RWPE1 (cell line): ENCODE measurements around the gene CFAP221.

Experiments
- CTCF ChIA-PET: fragments of 350-600 bp; sonication (Branson Sonifier 250); formaldehyde crosslinking; extraction: SDS; loops from one replicate; lab custom pipeline; 2021; lab: Yijun Ruan, JAX
- POLR2A ChIA-PET: fragments of 400-600 bp; formaldehyde crosslinking; extraction: SDS; loops from one replicate; lab custom pipeline; 2020; ENCODE audit warnings: antibody characterized with exemption; ENCODE audit not compliant: low non-redundant PET; lab: Yijun Ruan, JAX
- DNase-seq: peaks from one replicate; pipeline ENCODE4 v3.0.0; 2012; ENCODE audit warnings: low spot score
- H3K27ac ChIP-seq: fragments of 450-650 bp; 2 replicates; pipeline ENCODE4 v1.5.1; 2017
- TF ChIP-seq, protein P1 (sequence below): fragments of 450-650 bp; conservative IDR thresholded peaks from 2 replicates; pipeline ENCODE4 v1.5.1; 2017; ENCODE audit warnings: low read depth, mild to moderate bottlenecking

Gene CFAP221

DNA sequence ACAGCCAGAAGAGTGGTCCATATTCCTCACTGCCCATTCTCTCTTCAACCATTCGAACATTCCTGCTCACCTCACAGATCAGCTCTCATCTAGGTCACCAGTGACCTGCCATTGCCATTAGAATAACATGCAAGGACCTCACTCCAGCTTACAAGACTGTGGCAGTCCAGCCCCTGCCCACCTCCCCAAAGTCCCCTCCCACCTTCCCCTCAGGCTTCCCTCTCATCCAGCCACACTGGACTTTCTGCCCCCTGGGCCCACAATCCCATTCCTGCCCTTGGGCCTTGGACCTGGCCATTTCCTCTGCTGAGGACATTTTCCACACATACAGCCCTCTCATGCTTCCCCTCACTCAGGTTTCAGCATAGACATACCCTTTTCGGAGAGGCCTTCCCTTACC, 129.5 kb downstream of the CFAP221 start:
- no peak for DNase-seq
- POLR2A ChIA-PET = no interaction called here

DNA sequence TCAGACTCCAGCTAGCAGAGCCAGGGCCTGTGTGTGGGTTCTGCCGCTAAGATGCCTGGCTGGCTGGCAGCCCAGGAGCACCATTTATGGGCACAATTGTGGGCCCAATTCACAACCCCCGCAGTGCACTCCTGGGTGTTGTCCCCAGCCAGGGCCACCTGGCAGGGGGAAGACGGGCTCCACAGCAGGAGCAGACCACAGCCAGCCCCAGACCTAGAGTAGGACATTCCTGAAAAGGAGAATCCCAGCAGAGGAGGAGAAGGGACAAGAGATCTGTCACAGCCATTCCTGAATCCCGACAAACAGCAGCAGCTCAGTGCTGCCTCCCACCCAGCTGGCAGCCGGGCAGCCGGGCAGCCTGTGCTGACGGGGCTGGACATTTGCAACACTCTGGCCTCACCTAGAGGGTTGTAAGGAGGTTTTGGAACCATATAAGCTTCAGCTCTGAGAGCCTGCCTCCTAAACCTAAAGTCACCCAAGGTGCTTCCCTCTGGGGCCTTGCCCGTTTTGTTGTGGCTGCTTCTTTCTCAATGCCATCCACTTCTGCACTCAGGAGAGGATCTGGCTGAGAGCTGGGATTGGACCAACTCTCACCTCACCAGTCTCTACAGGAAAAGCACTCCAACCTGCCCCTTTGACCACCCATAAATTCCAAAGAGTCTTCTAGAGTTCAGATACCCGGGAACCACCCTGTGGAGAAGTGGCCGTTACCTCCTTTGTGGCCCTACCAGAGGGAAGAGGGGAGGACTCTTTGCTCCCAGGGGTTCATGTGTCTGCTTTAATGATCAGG, 130.7 kb downstream of the CFAP221 start:
- no peak for DNase-seq
- H3K27ac ChIP-seq = no peak overlapping the region
- ChIA-PET CTCF (interaction anchor here (0.5 to 0.6 kb wide), 2 partner anchors 124 to 1763 kb away, joined by 3 to 4 read pairs; no protein-coding TSS in a partner anchor), POLR2A (no interaction called here)
- TF ChIP-seq, protein P1, sequence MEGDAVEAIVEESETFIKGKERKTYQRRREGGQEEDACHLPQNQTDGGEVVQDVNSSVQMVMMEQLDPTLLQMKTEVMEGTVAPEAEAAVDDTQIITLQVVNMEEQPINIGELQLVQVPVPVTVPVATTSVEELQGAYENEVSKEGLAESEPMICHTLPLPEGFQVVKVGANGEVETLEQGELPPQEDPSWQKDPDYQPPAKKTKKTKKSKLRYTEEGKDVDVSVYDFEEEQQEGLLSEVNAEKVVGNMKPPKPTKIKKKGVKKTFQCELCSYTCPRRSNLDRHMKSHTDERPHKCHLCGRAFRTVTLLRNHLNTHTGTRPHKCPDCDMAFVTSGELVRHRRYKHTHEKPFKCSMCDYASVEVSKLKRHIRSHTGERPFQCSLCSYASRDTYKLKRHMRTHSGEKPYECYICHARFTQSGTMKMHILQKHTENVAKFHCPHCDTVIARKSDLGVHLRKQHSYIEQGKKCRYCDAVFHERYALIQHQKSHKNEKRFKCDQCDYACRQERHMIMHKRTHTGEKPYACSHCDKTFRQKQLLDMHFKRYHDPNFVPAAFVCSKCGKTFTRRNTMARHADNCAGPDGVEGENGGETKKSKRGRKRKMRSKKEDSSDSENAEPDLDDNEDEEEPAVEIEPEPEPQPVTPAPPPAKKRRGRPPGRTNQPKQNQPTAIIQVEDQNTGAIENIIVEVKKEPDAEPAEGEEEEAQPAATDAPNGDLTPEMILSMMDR = no peak

More for the DNA sequence above, 129.5 kb downstream of the CFAP221 start:
- CTCF ChIA-PET = no interaction called here
- TF ChIP-seq, protein P1 = no peak
- no peak overlapping the region for H3K27ac ChIP-seq

DNA sequence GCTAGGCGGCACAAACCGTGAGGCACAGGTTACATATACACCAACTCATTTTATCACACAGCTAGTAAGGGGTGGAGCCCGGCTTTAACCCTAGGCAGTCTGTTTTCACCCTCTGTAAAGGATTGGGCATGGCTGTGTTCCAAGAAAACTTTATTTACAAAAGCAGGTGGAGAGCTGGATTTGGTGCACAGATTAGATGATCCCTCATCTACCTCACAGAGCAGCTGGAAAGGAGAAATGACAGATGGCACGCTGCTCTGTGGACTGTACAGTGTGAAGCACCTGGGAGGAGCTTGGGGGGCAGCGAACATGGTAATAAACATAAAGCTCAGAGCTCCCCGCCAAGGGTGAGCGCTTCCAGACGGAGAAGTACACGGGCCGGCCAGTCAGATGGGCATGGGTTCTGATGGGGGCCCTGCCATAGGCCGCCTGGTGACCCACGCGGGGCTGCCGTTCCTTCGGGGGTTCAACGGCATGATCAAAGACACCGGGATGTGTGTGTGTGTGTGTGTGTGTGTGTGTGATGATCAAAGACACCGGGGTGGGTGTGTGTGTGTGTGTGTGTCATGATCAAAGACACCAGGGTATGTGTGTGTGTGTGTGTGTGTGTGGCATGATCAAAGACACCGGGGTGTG, 133.9 kb downstream of the CFAP221 start:
- no peak for DNase-seq
- ChIA-PET CTCF (interaction anchor here (0.6 kb wide), 1 partner anchor 12 kb away, joined by 4 read pairs; no protein-coding TSS in a partner anchor), POLR2A (no interaction called here)
- TF ChIP-seq, protein P1 = no peak
- no peak overlapping the region for H3K27ac ChIP-seq

DNA sequence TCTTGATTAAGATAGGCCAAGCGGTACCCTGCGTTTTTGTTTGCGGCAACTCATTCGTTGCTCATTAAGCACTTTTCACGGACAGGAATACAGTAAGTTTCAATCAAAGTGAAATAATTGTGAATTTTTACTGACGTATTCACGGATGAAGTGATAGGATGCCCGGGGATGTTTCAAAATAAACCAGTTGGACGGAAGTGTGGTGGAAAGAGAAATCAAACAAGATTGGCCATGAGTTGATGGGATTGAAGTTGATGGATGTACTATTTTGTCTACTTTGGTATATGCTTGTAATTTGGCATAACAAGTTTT, 135.2 kb downstream of the CFAP221 start:
- ChIA-PET POLR2A (no interaction called here), CTCF (no interaction called here)
- no peak for DNase-seq
- TF ChIP-seq, protein P1 = no peak
- H3K27ac ChIP-seq = peak overlapping the region; percentile 59

DNA sequence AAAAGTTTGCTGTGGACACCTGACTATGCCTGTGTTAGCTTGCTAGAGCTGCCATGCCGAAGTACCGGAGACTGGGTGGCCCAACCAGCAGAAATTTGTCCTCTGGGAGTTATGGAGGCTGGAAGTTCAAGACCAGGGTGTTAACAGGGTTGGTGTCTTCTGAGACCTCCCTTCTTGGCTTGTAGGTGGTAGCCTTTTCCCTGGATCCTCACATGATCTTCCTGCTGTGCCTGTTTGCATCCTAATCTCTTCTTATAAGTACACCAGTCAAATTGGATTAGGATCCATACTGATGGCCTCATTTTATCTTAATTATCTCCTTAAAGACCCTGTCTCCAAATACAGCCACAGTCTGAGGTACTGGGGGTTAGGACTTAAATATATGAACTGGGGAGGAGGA, 135.6 kb downstream of the CFAP221 start:
- ChIA-PET CTCF (no interaction called here), POLR2A (no interaction called here)
- TF ChIP-seq, protein P1 = no peak
- no peak overlapping the region for H3K27ac ChIP-seq
- no peak for DNase-seq

DNA sequence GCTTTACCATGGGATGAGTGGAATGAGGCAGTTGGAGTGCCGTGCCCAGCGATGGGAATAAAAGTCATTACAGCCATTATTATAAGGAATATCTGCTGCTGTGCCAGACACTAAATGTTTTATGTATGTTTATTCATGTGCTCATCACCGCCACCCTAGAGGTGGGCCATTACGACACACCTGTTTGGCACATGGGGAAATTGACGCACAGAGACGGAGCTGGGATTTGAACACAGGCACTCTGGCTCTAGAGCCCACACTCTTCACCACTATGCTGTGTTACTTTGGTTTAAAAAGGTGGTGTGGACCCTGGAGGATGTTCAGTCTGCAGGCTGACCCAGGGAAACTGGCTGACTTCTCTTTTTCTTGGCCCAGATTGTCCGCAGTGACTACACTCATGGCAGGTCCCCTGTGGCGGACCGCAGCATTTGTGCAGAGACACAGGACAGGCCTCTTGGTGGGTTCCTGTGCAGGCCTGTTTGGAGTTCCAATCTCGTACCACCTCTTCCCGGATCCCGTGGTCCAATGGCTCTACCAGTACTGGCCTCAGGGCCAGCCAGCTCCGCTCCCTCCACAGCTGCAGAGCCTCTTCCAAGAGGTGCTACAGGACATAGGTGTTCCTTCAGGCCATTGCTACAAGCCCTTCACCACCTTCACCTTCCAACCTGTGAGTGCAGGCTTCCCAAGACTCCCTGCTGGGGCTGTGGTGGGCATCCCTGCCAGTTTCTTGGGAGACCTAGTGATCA, 136.4 kb downstream of the CFAP221 start:
- CTCF ChIA-PET = interaction anchor here (0.6 kb wide), 1 partner anchor 30 kb away, joined by 4 read pairs; no protein-coding TSS in a partner anchor

More for the DNA sequence above, 136.4 kb downstream of the CFAP221 start:
- TF ChIP-seq, protein P1 = no peak
- no peak for DNase-seq
- POLR2A ChIA-PET = no interaction called here
- H3K27ac ChIP-seq = no peak overlapping the region
